ENCODE results near the gene GPR32.

- no peak for TF ChIP-seq CTCF (IDR thresholded peaks at IDR 0.05)
- no peak for TF ChIP-seq POLR2A (IDR thresholded peaks at IDR 0.05)
These were observed 9.5 kb downstream of the GPR32 start for GRCh38 chr19:50779504-50780457.

Measured in gastroesophageal sphincter (tissue), 3 donors.